Dermis blood vessel endothelial cell (primary cell): ENCODE measurements around the gene DGLUCY. TPM values are rescaled to one million over a fixed set of nuclear protein-coding genes. Genes with fewer than 3 reads are reported as not detected.
"Not testable (repeated sequence)": the region's sequence is repeated elsewhere in the genome, so short reads cannot be mapped to it uniquely, and the experiment has no call there.

Experiments used
- DNase-seq: peaks from one replicate; pipeline ENCODE4 v3.0.0; 2010
- total RNA-seq: library from RNA; depleted of rRNA; stranded (reverse); fragments of >200 nt; gene quantifications from 2 replicates; pipeline ENCODE4 v1.2.3, GENCODE V29; 2014

DGLUCY gene
- total RNA-seq, 1 donor from 2014 or later, result 81.5 TPM

DNA sequence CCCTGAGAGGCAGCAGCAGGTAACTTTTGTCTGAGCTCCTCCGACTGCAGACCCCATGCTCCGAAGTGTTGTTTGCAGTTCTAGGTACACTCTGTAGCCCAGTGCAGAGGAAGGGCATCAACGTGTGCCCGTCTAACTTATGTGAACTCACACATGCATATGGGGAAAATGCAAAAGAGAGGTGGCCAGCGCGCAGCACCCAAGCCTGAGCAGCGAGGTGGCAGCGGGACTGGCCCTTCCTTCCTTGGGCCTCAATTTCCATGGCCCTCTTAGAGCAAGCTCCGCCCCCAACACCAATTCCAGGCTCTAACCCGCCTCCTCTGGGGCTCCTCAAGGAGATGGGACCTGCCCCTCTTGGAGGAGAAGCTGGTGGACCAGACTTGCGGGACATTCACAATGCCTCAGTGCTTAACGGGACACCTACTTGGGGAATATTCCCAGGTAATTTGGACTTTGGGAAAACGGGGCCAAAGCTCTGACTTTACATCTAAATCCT is 102.9 kb downstream of the DGLUCY start:
- no peak for DNase-seq

DNA sequence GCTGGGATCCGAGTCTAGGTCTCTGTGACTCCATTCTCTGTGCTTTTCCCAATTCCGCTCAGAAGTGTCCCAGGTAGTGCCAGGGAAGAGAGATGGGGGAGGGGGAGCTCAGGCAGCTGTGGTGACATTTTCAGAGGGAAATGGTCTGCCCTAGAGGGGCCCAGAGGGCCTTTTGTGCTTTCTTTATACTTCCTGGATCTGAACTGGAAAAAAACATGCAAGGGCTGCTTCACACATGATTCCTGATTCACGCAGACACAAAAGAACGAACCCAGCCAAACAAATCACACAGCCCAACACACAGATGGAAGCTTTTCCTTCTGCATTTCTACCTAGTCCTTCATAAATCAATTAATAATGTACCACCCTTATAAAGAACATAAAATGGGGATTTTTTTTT is 104.1 kb downstream of the DGLUCY start:
- DNase-seq, result peak; percentile 69

DNA sequence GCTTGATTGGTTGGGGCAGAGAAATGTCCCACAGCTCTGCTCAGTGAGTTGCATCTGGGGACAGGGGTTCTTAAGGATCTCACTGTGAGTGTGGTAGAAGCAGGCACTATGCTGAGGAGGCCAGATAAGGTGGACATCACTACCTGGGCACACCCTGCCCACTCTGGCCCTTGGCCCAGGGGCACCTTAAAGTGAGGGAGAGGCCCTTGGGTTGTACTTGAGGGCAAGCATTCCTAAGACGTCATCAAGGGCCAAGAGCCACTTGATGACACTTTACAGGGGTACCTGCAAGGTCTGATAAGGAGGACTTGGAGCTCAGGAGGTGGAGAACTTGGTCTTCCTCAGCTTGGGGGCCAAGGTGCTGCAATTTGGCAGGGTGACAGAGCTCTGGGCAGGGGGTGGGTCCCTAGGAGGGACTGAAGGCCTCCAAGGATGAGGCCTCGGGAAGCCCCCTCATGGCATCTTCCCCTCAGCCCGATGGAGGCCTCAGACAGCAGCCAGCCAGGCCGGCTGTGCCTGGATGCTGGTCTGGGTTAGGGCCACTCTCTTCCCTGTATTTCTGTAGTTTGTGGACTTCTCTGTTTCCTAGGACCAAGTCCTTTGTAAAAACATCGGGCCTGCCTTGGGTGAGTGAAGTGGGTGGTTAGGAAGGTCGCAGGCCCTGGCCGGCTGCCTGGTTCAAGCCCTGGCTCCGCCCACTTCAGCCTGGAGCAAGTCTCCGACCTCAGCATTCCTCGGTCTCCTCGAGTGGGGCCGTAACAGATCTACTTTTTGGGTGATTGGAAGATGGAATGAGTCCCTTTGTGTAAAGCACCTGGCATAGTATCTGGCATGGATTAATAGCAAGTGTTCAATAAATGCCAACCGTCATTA is 105.9 kb downstream of the DGLUCY start:
- no peak for DNase-seq

DNA sequence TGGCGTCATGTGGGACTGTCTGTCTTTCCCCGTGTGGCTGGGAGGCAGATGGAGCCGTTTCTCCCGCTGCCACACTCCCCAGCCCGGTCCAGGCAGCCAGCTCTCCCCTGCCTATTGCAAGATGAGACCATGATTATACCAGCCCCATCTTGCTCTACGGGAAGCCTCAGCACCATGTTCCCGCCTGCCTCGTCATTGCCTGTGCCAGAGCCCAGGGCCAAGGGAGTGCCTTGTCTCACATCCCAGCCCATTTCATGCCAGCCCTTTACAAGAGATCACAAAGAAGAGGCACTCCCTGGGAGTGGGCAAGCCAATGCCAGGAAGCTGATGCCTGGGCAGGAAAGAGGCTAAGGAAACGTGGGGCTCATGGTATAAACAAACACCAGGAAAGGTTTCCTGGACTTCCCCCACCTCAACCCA is 106.7 kb downstream of the DGLUCY start:
- DNase-seq, result peak; percentile 61

DNA sequence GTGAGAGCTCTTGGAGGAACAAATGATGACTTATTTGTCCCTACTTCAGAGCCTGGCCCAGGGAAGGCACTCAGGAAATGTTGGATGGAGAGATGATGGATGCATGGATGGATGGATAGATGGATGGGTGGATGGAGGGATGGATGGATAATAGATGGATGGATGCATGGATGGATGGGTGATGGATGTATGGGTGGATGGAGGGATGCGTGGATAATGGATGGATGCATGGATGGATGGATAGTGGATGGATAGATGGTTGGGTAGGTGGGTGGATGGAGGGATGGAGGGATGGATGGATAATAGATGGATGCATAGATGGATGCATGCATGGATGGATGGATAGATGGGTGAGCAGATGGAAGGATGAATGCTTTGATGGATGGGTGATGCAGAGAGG is 107.4 kb downstream of the DGLUCY start:
- no peak for DNase-seq

DNA sequence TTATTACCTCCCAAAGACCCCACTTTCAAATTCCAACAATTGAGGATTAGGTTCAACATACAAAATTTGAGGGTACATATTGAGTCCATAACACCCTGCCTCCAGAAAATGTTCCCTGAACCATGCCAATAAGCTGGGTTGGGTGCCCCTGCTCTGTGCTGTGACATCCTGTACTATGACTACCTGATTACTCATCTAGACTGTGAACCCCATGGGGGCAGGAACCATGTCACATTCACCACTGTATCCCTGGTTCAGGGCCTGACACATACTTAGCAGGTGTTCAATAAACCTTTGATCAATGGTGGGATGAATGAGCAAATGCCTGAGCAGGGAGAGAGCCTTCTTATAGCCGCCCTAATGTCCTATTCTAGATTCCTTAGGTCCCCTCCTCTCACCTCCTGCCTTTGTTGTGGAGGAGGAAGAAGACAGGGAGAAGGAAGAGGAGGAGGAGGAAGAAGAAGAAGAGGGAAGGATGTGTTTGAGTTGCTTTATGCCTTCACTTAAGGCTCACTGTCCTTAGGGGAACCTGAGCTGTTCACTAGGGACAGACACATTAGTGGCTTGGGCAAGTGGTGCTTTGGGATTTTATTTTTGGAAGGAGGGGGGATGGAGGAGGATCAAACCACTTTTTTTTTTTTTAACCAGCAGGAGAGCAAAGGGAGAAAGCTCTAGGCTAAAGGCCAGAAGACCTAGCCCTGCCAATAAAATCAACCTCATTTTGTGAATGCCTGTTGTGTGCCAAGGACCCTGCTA is 109.3 kb downstream of the DGLUCY start:
- peak; percentile 23 for DNase-seq

DNA sequence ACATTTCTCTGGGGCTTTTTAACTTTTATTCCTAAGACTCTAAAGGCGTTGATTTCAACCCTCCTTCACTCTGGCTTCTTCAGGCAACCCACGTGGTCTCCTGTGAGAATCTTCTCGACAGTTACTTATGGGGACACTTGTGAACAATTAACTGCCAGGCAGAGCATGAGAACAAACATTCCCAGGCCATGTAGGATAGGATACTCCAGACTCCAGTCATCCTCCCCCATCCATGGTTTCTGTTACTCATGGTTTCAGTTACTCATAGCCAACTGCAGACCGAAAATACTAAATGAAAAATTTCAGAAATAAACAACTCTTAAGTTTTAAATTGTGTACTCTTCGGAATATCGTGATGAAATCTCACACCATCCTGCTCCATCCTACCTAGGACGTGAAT is 111.2 kb downstream of the DGLUCY start:
- DNase-seq, result no peak

DNA sequence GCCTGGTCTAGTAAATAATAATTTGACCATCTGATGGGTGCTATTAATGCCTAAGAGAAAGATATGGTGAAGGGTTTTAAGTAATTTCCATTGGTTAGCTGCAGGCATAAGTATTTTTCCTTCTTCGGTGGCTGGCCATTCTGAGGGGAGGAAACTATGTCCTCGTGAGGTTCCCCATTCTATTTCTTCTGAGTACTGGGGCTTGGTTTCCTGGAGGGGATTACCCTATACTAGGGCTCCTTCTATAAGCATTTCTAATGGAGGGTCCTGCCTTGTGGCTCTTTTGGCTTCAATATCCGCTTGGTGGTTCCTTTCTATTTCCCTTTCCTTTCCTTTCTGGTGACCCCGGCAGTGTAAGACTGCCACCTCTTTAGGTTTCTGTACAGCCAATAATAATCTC is 112.5 kb downstream of the DGLUCY start:
- DNase-seq, result not testable (repeated sequence)

DNA sequence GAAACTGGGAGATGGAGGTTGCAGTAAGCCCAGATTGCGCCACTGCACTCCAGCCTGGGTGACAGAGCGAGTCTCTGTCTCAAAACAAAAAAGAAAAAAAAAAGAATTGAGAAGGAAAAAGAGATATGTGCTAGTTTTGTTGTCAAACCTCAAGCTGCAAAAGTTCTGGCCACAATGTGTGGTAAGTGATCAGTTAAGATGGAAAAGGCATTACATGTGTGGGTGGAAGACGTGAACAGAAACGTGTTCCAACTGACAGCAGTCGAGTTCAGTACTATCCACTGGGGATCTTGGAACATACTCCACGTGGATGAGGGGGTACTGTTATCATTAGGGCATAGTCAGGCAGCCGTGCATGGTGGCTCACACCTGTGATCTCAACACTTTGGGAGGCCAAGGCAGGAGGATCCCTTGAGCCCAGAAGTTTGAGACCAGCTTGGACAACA is 113.3 kb downstream of the DGLUCY start:
- no peak for DNase-seq

DNA sequence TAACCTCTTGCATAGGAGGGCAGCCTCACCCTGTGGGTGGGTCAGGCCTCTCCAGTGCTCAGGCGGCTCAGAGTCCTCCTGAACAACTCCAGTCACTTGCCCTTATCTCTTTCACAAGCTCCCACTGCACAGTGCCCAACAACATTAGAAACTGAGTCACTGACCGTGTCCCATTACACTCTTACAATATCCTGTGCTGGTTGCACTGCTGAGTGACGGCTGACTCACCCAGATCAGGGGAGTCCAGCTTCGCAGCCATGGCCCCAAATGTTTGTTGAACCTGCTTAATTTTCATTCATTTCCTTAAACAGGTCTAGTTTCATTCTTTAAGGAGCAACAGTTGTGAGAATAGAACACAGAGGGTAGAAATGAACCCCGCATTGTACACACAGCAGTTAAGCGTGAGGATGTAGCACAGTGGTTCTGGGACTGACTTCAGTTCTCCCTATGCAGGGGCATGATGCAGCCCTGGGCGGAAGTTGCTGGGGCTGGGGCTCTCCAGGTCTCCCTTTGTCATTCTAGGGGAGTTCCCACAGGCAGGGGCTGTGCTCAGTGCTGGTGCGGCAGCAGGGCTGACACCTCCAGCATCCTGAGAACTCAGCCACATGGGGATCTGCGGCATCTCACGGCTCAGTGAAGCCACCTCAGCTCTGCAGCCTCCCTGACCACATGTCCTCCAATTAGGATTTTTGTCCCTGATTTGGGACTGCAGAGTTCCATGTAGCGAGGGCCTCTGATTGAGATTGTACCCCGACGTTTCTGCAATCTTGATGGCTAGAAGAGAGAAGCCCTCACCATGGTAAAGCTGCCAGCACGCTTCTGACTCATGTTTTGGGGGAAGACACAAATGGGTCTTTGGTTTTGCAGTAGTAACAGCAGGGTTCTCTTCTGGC is 114.5 kb downstream of the DGLUCY start:
- DNase-seq, result peak; percentile 67

DNA sequence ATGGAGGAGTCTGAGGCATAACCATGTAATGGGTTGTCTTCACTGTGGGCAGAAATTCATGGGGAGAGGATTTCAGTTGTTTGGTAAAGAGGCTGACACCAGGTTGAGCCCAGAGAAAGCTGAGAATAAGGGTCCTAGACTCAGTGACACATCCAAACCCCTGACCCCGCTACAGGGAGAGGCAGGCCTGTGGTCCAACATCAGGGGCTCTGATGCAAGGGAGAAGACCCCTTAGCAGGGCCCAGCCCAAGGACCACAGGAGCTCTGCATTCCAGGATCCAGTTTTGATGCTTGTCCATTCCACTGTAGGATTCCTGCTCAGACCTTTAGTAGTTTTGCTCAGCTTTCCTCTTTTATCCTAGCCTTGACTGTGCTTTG is 115.1 kb downstream of the DGLUCY start:
- DNase-seq, result no peak

DNA sequence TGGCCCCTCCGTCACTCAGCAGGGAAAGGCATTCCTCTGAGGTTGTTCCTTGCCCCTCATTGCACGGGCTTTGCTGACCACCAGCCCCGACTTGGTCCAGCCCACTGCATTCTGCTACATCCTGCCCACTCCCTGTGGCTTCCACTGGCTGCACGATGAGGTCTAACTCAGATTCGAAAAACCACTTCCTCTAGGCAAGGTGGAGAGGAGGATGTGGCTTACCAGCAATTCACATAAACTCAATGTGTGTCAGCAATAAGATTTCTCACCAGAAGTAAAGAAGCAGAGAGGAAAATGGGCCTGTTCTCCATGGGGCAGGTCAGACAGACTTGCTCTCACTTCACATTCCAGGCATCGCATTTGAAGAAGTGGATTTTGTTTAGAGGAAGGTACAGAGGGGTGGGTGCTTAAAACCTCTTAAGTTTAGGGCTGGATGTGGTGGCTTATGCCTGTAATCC is 115.9 kb downstream of the DGLUCY start:
- no peak for DNase-seq

DNA sequence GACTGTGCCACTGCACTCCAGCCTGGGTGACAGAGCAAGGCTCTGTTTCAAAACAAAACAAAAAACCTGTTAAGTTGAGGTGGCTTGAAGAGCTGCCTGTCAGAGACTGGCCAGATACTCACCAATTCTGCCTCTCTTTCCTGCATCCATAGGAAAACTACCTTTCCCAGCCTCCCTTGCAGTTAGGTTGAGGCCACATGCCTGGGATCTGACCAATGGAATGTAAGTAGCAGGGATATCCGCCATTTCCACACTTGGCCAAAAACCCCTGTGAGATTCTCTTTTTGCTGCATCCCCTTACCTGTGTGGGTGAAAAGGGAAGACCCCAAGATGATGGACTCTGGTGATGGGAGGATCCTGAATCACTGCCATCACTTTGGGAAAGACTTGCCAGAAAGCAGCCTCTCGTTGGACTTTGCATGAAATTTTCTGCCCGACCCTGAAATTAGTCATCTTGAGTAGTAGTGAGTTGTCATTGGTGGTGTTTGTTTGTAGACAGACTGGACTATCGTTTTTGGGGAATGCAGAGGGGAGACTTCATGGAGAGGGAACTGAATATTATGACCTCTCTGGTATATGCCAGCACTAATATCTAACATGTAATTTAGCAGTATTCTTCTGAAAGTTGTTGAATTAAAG is 116.6 kb downstream of the DGLUCY start:
- DNase-seq, result no peak

DNA sequence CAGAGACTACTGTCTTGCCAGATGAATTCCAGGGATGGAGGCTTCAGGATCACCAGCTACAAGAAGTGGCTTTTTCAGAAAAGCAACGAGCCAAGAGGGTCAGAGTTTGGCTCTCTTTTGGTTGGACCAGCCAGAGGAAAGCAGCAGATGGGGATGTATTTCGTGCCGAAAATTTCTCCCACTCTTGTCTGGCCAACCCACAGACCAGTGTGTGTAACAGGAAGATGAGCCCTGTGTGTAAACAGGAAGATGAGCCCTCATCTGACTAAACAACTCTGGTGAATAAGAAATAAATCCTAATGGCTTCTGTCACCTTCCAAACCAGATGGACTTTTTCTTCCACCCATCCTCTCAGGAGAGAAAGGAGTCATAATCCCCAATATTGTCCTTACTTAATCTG is 117.6 kb downstream of the DGLUCY start:
- no peak for DNase-seq

DNA sequence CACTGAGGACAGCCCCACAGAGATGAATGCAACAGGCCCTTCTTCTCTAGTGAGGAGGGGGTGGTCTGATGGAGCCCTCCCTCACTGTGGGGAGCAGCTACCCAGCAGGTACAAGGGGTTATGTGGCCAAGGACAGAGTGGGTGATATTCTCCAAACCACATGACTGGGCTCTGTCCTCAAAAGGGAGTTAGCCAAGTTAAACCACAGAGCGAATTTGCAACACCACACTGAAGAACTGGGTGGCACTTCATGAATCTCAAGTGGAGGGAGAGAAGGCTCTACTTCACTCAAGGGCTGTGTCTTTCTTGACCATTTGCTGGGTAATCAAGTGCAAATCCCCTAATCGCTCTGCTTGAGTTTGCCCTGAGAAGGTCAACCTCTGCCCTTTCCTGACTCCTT is 118.2 kb downstream of the DGLUCY start:
- no peak for DNase-seq

DNA sequence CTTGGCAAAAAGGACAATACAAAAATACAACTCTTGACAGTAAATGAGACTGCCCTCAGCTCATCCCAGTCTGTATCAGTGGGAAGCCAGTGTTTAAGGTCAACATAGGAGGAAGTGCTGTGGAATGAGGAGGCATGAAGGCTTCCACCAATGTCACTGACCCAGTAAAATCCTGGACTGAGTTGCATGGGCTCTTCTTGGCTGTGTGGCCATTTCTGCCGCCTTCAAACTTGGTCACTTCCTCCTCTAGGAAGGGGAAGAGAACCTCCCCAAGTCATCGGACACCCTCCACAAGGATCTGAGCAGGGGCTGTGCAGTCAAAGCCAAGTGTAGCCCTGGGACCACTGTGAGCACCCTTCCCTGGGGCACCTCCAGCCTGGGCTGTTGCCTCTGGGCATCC is 118.7 kb downstream of the DGLUCY start:
- DNase-seq, result no peak

DNA sequence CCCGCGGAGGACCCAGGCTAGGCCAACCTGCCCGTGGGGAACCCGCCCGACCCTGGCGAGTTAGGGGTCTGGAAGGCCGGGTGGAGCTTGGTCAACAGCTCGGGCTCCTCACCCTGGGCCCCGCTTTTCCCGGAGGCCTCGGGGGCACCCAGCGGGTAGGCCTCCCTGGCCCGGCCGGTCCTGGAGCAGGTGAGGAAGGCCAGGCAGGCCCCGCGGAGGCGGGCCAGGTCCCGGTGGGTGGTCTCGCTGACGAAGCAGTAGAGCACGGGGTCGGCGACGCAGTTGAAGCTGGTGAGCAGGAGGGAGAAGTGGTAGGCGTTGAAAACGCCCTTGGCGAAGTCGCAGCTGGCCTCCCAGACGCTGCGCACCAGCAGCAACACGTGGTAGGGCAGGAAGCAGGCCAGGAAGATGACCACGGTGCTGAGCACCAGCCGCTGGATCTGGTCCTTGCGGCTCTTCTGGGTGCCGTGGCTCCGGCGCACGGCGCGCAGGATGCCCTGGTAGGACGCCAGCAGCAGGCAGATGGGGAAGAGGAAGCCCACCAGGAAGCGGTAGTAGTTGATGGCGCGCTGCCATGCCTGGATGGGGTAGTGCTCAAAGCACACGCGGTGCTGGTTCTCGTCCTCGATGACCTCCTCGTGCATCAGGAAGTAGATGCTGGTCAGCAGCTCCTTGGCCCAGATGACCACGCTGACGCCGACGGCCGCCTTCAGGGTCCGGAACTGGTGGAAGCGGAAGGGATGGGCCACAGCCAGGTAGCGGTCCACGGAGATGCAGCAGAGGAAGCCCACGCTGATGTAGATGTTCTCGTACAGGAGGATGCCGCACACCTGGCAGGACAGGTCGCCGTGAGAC is 120.3 kb downstream of the DGLUCY start:
- DNase-seq, result no peak

DNA sequence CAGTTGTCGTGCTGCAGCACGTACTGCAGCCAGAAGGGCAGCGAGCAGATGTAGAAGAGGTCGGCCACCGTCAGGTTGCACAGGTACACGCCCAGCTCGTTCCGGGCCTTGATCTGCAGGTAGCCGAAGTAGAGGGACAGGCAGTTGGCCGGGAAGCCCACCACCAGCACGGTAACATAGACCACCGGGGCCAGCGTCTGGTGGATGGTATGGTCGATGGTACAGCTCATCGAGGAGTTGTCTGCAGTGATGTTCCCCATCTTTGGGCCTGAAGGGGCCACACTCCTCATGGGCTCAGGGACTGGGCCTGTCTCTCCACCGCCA is 120.9 kb downstream of the DGLUCY start:
- no peak for DNase-seq

DNA sequence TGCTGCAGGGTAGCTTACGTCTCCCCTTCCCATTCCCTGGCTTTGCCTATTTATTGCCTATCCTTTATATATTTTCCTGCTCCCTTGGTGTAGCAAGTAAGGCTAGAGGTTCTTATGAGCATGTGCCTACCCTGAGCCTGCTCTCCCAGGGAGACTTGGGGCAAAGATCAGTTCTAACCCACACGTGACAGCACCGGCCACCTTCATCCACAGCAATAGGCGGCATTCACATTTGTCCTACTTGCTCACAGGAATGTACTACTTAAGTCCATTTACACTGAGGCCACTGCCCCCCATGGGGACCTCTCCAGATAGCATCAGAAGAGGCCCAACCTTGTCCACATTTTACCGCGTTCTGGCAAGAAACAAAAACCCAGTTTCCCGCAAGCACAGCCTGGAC is 122.0 kb downstream of the DGLUCY start:
- no peak for DNase-seq

DNA sequence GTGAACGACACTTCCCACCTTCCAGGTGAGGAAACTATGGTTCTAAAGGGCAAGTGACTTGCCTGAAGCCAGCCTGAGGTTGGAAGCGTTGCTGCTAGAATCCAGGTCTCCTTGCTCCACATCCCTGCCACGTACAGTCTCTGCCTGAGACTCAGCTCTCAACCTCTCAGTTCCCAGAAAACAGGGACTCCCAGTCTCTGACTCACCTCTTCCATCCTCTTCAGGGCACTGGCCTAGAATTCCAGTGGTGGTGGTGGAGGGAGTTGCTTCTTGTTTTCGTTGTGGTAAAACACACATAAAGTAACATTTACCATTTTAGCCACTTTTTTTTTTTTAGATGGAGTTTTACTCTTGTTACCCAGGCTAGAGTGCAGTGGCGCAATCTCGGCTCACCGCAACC is 123.3 kb downstream of the DGLUCY start:
- DNase-seq, result peak; percentile 63

DNA sequence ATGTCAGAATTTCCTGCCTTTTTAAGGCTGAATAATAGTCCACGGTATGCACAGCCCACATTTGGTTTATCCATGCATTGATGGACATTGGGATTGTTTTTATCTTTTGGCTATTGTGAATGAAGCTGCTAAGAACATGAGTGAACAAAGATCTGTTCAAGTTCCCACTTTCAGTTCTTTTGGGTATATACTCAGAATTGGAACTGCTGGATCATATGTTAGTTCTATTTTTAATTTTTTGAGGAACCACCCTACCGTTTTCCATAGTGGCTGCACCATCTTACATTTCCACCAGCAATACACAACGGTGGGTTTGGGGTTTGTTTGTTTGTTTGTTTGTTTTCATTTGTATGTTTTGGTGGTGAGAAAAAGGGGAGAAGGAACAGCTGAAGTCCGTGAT is 124.2 kb downstream of the DGLUCY start:
- no peak for DNase-seq
